Tibial nerve (tissue), 4 donors: ENCODE measurements around the gene CCNB1.

ENCODE experiments used
- CTCF ChIP-seq, 5 experiments: fragments of 200-600 bp in 3 of 5; fragments of 450-650 bp in 2 of 5; sonication (generic) in 3 of 5; IDR thresholded peaks; one replicate each; pipeline ENCODE4 v1.5.1; 2016 to 2019; ENCODE audit warnings: antibody characterized with exemption in 5 of 5, mild to moderate bottlenecking in 3 of 5, moderate library complexity in 2 of 5
- EP300 ChIP-seq, 2 donors: sonication (generic); formaldehyde crosslinking; IDR thresholded peaks; one replicate each; pipeline ENCODE4 v1.6.1; 2017; ENCODE audit warnings: antibody characterized with exemption in 2 of 2, mild to moderate bottlenecking in 1 of 2
- POLR2A ChIP-seq, 2 donors: fragments of 450-650 bp; IDR thresholded peaks; one replicate each; pipeline ENCODE4 v1.6.1; 2017; ENCODE audit warnings: antibody characterized with exemption in 2 of 2, mild to moderate bottlenecking in 2 of 2, moderate library complexity in 2 of 2

GRCh38 chr5:69184621-69185020, 17.7 kb downstream of the CCNB1 start:
- TF ChIP-seq CTCF (IDR thresholded peaks at IDR 0.05) = no peak
- TF ChIP-seq EP300 (IDR thresholded peaks at IDR 0.05) = no peak
- TF ChIP-seq POLR2A (IDR thresholded peaks at IDR 0.05) = no peak
